IPS-NIHi7 (cell line): ENCODE data around the gene MACROD2.
A peak's percentile ranks its signal among the peaks of the same experiment; 100 is the strongest.

Source experiments
- DNase-seq: peaks from one replicate; pipeline ENCODE4 v3.0.0; 2012; ENCODE audit warnings: mixed read lengths; ENCODE audit errors: extremely low spot score

MACROD2 gene

GRCh38 chr20:15848995-15849610 is 1853.8 kb downstream of the MACROD2 start:
- DNase-seq = no peak

- no peak for DNase-seq
Measured at GRCh38 chr20:15851576-15852215, 1856.4 kb downstream of the MACROD2 start.

GRCh38 chr20:15854911-15855310 is 1859.6 kb downstream of the MACROD2 start:
- DNase-seq = no peak

- DNase-seq = no peak
Measured at GRCh38 chr20:15857173-15857784, 1862.0 kb downstream of the MACROD2 start.

GRCh38 chr20:15859061-15859460 is 1863.7 kb downstream of the MACROD2 start:
- DNase-seq = no peak

- no peak for DNase-seq
Measured at GRCh38 chr20:15860850-15861249, 1865.5 kb downstream of the MACROD2 start.

GRCh38 chr20:15862178-15862577 is 1866.9 kb downstream of the MACROD2 start:
- no peak for DNase-seq

- DNase-seq = no peak
Measured at GRCh38 chr20:15863735-15864134, 1868.4 kb downstream of the MACROD2 start.

- no peak for DNase-seq
Measured at GRCh38 chr20:15865553-15865952, 1870.2 kb downstream of the MACROD2 start.

- no peak for DNase-seq
Measured at GRCh38 chr20:15866916-15867730, 1871.8 kb downstream of the MACROD2 start.

GRCh38 chr20:15867899-15868298 is 1872.6 kb downstream of the MACROD2 start:
- DNase-seq = peak; percentile 34

- DNase-seq = no peak
Measured at GRCh38 chr20:15875446-15875845, 1880.1 kb downstream of the MACROD2 start.

GRCh38 chr20:15882553-15882952 is 1887.2 kb downstream of the MACROD2 start:
- DNase-seq = no peak

GRCh38 chr20:15886250-15886649 is 1890.9 kb downstream of the MACROD2 start:
- DNase-seq = no peak

GRCh38 chr20:15887387-15887786 is 1892.1 kb downstream of the MACROD2 start:
- DNase-seq = no peak

- no peak for DNase-seq
Measured at GRCh38 chr20:15889061-15889460, 1893.7 kb downstream of the MACROD2 start.

- DNase-seq = no peak
Measured at GRCh38 chr20:15889514-15890256, 1894.4 kb downstream of the MACROD2 start.

GRCh38 chr20:15890407-15890982 is 1895.2 kb downstream of the MACROD2 start:
- DNase-seq = no peak

GRCh38 chr20:15895126-15895525 is 1899.8 kb downstream of the MACROD2 start:
- DNase-seq = no peak

- DNase-seq = no peak
Measured at GRCh38 chr20:15895560-15896084, 1900.3 kb downstream of the MACROD2 start.

GRCh38 chr20:15899967-15900366 is 1904.7 kb downstream of the MACROD2 start:
- no peak for DNase-seq
